GM12873 (cell line): ENCODE data around the gene CFAP299.

Experiments
- TF ChIP-seq, protein P1 (sequence below): IDR thresholded peaks from 2 replicates; pipeline ENCODE4 v1.5.1; 2012; ENCODE audit warnings: low read depth, mild to moderate bottlenecking, moderate library complexity, low read length, control low read depth; ENCODE audit not compliant: insufficient read depth; ENCODE audit errors: missing control alignments

The CFAP299 gene

DNA sequence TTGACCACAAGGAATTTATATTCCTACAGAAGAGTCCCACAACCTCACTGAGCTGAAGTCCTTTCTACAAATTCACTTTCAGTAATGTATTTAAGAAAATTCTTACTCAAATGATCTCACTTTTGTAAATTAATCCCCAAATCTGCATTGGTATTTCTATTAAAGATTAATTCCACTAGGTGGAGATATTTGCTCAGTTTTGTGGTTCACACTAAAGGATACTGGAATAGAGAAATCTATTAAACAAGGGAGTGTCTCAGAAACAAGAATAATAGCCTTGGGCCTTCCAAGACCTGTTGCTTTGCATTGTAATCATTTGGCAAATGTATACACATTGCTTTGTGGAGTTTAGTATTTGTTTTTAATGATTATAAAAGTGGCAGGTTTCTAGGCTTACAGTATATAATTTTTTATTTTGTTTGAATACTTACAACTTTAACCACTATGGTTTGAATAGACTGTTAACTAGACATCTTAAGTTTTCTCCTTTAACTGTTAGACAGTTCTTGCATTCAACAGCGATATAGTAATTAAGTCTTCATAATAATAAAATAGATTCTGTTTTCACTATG, 25.9 kb downstream of the CFAP299 start:
- TF ChIP-seq, protein P1, sequence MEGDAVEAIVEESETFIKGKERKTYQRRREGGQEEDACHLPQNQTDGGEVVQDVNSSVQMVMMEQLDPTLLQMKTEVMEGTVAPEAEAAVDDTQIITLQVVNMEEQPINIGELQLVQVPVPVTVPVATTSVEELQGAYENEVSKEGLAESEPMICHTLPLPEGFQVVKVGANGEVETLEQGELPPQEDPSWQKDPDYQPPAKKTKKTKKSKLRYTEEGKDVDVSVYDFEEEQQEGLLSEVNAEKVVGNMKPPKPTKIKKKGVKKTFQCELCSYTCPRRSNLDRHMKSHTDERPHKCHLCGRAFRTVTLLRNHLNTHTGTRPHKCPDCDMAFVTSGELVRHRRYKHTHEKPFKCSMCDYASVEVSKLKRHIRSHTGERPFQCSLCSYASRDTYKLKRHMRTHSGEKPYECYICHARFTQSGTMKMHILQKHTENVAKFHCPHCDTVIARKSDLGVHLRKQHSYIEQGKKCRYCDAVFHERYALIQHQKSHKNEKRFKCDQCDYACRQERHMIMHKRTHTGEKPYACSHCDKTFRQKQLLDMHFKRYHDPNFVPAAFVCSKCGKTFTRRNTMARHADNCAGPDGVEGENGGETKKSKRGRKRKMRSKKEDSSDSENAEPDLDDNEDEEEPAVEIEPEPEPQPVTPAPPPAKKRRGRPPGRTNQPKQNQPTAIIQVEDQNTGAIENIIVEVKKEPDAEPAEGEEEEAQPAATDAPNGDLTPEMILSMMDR, result no peak

DNA sequence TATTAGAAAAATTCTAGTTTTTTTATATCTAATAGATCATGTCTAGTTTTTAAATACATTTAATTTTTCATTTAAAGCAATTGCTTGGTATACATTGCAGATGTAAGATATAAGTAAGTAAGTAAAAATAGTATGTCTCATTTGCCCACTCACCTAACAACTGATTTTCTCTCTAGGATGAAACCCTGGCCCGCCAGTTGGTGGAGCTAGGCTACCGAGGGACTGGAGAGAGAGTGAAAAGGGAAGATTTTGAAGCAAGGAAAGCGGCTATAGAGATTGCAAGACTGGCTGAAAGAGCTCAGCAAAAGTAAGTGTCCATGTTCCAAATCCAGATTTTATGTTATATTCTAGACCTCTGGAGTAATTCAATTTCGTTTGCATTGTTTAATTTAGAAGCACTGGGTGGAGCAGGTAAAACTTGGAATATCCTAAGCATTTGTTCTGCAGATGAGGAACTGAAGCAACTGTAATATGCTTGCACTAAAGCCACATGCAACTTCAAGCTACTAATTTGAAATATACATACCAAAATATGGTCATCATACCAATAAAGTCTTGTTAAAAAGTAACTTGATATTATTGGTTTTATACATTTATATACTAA, 27.1 kb downstream of the CFAP299 start:
- TF ChIP-seq, protein P1, result peak; percentile 64

DNA sequence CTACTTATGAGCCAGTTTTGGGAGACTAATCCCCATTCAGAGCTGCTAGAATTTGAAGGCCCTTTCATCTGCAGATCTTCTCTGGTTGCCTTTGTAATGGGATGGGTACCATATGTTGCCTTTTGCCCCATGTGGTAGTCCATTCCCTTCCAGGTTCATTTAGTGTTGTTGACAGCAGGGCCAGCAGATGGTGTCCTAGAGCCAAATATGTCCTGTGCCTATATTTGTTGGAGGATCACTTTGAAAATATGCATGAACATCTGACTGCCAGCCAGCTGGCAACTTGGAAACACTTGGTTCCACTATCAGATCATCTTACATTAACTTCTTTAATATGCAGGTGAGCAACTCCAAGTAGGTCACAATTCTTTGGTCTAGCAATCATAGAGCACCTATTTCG, 30.4 kb downstream of the CFAP299 start:
- TF ChIP-seq, protein P1, result peak; percentile 79

DNA sequence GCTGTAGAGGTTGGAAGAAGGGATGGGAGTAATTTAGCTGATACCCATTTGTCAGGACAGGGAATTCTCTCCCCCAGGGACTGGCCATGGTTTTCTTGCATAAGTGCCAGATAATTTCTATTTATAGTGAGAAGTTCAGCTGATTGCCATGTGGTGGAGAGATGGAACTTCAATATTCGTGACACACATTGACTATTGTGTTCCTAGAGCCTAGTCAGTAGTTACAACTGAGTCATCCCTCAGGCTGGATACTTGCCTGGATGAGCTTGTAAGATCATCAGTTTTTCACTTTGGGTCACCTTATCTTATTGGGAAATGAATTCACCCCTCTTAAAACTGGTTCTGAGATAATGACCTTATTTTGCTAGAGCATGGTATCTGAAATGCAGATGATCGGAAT, 32.2 kb downstream of the CFAP299 start:
- TF ChIP-seq, protein P1, result no peak

DNA sequence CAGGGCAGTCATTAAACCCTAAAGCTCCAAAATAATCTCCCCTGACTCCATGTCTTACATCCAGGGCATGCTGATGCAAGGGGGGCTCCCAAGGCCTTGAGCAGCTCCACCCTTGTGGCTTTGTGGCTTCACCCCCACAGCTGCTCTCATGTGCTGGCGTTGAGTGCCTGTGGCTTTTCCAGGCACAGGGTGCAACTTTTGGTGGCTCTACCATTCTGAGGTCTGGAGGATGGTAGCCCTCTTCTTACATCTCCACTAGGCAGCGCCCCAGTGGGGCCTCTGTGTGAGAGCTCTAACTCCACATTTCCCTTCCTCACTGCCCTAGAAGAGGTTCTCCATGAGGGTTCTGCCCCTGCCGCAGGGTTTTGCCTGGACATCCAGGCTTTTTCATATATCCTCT, 35.1 kb downstream of the CFAP299 start:
- TF ChIP-seq, protein P1, result no peak

DNA sequence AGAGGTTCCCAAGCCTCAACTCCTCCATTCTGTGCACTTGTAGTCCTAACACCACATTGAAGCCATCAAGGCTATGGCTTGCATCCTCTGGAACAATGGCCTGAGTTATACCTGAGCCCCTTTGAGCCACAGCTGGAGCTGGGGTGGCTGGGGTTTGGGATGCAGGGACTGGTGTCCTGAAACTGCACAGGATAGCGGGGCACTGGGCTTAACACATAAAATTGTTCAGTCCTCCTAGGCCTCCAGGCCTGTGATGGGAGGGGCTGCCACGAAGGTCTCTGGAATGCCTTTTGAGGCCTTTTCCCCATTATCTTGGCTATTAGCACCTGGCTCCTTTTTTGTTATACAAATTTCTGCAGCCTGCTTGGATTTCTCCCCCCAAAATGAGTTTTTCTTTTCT, 35.5 kb downstream of the CFAP299 start:
- TF ChIP-seq, protein P1, result no peak

DNA sequence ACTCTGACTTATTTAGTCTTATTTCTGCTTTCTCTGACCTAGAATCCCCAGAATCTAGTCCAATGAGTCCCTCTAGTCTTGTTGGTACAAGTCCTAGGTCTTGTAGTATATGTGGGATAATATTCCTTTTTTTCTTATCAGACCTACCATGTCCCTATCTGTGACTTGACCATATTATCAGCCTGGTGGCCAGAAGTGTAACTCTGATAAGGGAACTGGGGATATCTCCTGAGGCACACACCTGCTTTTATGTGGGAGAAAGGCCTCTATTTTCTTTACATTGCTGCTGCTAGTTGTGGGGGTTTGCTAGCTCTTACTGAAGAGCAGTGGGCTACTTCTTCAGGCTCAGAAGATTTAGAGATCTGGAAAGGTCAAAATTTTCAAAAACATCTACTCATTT, 38.6 kb downstream of the CFAP299 start:
- TF ChIP-seq, protein P1, result no peak
